Activated T-cell treated with anti-CD3 and anti-CD28 coated beads for 1 hour (primary cell): ENCODE results near the gene CACNB3.
"Not testable (repeated sequence)": the region's sequence is repeated elsewhere in the genome, so short reads cannot be mapped to it uniquely, and the experiment has no call there.

Experiments used
- DNase-seq: peaks from one replicate; pipeline ENCODE4 v3.0.0-alpha.2; 2020; ENCODE audit warnings: low read depth

CACNB3 gene

DNA sequence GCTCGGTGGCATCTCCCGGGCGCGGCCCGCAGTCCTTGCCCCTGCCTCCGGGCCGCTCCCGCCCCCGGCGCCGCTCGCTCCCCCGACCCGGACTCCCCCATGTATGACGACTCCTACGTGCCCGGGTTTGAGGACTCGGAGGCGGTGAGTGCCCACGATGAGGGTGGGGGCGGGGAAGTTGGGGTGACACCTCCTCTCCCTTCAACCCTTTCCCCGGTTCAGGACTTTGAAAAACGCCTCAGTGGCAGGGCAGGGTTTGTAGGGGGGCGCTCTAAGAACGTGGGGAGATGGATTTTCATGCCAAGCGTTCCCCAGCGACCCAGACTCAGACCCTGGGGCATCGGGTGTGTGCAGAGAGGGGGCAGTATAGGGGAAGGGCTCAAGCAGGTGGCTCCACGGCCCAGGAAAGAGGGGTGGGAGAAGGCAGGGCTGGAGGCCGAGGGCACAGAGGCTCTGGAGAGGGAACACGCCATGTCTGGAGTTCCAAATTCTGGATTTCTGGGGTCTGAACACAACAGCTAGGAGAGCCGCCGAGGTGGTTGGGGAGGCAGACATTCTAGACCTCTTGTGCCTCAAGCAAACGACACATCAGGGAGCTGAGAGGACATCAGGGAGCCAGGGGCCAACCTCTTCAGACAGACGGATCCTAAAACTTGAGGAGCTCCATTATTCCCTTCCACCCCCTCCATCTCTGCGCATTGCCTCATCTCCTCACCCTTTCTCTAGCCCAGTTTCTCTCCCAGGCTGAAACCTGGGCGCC lies 715 bp downstream of the CACNB3 start:
- DNase-seq: no peak

DNA sequence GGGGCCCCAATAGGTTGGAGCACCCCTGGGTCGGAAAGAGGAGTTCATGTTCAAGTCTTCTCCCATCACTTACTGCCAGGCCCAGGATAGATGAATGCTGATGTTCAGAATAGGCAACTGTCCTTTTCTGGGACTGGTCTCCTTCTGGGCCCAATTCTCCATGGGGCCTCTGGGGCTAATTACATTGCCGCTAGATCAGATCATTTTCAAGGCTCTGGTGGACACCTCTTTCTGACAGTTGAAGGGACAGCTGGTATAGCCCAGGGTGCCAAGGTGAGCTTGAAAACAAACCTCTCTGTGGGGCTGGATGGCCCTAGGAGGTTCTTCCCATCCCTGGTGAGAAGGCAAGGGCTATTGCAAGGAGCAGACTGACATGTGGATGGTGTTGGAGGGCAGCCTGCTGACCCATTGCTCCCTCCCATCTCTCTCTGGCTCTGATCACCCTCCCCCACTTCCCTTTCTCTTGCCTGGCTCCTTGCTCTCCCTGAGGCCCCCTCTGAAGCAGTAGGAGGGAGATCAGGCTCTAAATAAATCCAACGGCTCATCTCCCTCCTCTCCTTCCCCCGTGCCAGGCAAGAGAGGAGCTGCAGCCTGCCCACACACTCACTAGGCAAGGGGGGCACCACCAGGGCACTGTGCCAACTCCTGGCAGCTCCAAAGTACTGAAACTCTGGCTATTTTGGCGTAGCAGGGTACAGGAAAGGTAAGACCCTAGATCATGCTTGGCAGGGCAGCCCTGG lies 1.9 kb downstream of the CACNB3 start:
- no peak for DNase-seq

DNA sequence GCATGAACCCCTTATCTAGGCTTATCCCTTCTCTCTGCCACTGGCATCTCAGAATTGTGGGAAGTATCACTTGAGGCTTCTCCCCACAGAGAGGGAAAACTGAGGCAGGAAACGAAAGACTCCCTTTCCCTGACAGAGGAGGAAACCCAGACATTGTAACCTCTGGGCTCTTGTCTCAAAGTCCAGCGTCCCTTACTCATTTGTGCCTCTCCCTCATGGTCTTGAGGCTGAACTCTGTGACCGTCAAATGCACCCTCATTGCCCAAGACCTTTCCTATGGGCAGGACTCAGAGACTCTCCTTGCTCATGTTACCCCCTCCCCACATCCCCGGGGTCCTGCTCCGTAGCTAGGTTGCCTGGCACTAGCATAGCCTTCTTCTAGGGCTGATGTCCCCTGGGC lies 3.8 kb downstream of the CACNB3 start:
- DNase-seq: no peak

DNA sequence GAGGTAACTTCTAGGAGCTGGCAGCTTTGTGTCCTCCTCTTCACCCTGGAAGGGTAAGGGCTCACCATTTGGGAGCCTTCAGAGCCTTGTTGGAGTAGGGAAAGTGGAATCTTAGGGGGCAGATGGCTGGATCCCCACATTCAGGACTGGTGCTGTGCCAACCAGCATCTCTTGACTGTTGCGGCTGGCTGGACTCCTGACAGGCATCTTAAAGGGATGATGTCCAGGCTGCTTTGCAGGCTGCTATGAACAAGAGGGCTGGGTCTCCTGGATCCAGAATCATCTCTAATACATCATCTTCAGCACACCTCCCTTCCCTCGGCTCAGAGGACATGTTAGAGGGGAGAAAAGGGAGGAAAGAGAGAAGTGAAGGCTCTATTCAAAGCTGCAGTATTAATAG lies 4.4 kb downstream of the CACNB3 start:
- no peak for DNase-seq

DNA sequence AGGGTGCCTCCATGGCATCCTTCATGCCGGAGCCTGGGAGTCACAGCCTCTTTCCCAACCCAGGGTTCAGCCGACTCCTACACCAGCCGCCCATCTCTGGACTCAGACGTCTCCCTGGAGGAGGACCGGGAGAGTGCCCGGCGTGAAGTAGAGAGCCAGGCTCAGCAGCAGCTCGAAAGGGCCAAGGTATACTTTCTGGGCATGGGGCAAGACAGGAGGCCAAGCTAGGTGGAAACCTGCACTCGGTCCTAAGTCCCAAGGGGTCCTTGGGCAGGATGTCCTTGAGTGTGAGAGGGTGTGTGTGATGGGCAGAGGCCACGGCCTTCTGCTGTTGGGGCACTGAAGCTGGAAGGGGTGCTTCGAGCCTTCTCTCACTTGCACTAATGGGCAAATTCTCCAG lies 5.0 kb downstream of the CACNB3 start:
- DNase-seq: no peak

DNA sequence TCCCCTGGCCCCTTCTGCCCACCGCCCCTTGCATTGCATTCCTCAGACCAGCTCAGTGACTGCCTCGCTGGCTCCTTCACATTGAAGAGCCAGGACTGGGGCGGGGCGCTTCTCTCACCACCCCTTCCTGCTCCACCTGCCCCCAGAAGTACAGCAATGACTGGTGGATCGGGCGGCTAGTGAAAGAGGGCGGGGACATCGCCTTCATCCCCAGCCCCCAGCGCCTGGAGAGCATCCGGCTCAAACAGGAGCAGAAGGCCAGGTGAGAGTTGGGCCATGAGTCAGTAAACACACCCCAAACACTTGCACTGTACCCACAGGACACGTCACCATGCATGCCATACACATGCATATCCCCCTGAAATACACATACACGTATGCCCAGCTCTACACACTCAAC lies 5.8 kb downstream of the CACNB3 start:
- DNase-seq: no peak

DNA sequence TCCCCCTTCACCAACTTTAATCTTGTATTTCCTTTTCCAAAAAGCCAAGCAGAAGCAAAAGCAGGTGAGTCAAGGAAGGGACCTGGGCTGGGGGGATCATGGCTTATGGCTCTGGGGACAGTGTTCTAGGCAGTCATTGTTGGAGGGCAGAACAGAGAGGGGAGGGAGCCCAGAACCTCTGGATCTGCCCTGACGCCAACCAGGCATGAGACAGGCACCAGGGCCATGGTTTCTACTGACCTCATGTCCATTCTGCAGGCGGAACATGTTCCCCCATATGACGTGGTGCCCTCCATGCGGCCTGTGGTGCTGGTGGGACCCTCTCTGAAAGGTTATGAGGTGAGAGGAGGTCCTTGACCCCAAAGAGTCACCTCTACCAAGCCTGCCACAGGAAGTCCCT lies 6.6 kb downstream of the CACNB3 start:
- DNase-seq: no peak

DNA sequence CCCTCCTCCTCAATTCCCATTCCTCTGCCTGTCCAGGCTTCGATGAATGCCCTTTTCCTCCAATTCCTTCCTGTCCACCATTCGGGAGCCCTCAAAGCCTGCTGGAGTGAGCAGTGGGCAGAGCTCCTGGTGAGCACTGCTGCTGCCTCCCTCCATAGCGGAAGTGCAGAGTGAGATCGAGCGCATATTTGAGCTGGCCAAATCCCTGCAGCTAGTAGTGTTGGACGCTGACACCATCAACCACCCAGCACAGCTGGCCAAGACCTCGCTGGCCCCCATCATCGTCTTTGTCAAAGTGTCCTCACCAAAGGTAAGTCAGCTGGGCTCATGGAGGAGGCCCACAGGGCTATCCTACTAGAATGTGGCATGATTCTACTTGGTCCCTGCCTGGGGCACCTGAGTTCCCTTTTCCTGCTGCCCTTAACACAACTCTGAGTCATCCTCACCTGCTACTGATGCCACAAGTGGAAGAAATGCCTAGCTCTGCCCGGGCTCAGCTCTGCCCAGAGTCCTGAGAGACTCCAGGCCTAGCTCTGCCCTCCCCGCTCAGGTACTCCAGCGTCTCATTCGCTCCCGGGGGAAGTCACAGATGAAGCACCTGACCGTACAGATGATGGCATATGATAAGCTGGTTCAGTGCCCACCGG lies 8.0 kb downstream of the CACNB3 start:
- DNase-seq: no peak

DNA sequence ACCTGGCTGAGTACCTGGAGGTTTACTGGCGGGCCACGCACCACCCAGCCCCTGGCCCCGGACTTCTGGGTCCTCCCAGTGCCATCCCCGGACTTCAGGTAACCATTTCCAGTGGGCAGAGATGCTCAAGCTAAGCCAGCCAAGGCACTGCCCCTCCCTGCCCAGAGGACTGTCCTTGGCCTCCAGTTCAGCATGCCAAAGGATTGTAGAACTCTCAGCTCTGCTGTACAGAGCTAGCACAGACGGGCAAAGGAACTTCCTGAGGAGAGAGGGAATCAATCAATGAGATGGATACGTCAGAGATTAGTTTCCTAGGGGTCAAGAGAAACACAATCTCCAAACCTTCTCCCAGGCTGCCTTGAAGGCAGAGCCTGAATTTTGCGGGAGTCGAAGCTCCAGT lies 8.7 kb downstream of the CACNB3 start:
- DNase-seq: no peak

DNA sequence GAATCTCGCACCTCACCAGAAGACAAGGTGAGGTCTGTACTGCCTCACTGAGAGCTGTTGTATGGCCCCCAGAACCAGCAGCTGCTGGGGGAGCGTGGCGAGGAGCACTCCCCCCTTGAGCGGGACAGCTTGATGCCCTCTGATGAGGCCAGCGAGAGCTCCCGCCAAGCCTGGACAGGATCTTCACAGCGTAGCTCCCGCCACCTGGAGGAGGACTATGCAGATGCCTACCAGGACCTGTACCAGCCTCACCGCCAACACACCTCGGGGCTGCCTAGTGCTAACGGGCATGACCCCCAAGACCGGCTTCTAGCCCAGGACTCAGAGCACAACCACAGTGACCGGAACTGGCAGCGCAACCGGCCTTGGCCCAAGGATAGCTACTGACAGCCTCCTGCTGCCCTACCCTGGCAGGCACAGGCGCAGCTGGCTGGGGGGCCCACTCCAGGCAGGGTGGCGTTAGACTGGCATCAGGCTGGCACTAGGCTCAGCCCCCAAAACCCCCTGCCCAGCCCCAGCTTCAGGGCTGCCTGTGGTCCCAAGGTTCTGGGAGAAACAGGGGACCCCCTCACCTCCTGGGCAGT lies 9.3 kb downstream of the CACNB3 start:
- DNase-seq: no peak

DNA sequence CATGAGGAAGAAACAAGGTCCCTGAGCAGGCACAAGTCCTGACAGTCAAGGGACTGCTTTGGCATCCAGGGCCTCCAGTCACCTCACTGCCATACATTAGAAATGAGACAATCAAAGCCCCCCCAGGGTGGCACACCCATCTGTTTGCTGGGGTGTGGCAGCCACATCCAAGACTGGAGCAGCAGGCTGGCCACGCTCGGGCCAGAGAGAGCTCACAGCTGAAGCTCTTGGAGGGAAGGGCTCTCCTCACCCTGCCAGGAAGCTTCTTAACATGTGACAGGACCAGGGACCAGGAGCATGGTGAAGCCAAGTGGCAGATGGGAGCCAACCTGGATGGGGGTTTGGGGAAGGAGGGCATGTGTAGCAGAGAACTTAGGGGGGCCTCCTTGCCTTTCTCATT lies 10.0 kb downstream of the CACNB3 start:
- no peak for DNase-seq

DNA sequence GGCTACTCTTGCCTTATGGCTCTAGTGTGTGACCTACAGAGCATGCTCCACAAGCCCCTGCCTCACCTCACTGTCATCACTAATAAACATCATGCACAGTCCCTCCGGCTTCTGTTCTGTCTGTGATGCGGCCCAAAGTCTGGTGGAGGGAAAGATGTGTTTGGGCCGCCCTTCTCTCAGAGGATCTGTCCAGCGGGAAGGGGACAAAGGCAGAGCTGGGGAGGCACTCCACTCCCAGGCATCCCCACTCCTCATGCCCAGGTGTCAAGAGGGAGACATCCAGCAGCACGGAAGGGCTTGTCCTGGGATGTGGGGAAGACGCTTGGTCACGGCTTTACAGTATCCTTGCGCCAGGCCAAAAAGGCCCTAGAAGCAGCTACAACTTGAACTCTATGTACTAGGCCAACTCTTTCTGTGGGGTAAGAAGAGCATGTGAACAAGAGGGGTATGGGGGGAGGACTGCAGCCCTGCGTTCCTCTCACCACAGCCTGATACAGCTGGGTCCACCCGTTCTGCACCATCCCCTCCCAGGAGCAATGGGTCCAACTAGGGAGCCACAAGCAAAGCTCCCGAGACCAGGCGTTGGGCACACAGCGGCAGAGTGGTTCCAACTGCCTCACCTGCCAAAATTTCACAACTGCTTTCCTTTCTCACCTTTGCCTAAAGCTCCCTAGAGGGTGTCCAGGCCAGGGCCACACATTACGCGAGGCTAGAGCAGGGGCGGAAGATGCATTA lies 10.7 kb downstream of the CACNB3 start:
- no peak for DNase-seq

DNA sequence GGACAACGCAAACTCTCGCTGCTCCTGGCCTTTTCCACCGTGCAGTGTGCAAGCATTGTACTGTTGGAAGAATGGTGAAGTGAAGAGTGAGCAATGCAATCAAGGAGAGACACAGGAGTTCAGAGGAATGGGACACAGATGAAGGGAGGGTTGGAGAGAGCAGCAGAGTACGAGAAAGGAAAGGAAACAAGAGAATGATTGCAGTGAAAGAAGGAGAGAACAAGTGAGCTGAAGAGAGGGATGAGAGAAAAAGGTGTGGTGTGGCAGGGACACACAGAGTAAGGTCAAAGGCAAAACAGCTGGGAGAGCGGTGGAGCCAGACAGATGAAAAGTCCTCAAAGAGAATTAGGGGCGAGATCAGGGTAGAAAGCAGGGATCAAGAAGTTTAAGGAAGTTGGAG lies 13.0 kb downstream of the CACNB3 start:
- DNase-seq: no peak

DNA sequence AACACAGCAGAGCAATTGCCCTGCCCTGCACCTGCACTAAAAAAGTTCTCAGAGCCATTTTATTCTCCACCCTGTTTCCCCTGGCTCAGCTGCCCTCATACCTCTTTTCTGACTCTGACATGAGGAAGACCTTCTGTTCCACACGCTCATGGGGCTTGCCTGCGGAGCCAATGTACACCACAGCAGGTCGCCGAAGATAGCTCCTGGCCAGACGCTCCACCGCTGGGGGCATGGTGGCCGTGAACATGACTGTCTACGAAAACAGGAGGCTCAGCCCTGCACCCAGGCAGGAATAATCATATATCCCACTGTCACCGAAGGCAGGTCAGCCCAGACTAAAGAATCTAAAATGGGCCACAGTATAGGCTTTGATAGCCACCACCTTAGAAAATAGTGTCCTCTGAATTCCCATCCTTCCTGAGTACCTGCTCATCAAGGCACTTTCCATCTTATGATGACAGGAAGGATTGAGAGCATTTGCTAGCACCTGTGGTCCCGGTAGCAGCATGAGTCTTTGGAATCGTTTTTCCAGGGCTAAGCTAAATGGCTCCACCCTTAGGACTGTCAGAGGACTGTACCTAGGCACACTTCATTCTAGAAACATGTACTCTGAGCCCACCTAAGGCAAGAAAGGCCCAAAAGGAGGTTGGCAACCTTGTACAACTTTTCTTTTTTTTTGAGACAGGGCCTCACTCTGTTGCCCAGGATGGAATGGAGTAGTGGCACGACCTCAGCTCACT lies 14.2 kb downstream of the CACNB3 start:
- DNase-seq: no peak

DNA sequence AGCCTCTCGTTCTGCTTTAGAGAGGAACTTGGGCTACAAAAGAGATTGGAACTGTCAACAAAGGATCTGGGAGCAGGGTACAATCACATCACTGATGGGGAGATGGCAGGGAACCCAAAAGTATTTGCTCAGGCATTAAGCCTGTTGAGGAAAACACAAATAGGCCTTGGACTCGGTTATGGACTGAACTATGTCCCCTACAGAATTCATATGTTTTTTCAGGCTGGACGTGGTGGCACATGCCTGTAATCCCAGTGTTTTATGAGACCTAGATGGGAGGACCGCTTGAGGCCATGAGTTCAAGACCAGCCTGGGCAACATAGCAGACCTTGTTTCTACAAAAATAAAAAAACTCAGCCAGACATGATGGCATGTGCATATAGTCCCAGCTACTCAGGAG lies 19.8 kb downstream of the CACNB3 start:
- no peak for DNase-seq

DNA sequence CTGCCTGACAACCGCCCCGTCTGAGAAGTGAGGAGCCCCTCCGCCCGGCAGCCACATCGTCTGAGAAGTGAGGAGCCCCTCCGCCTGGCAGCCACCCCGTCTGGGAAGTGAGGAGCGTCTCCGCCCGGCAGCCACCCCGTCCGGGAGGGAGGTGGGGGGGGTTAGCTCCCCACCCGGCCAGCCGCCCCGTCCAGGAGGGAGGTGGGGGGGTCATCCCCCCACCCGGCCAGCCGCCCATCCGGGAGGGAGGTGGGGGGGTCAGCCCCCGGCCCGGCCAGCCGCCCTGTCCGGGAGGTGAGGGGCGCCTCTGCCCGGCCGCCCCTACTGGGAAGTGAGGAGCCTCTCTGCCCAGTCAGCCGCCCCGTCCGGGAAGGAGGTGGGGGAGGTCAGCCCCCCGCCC lies 23.7 kb downstream of the CACNB3 start:
- not testable (repeated sequence) for DNase-seq

DNA sequence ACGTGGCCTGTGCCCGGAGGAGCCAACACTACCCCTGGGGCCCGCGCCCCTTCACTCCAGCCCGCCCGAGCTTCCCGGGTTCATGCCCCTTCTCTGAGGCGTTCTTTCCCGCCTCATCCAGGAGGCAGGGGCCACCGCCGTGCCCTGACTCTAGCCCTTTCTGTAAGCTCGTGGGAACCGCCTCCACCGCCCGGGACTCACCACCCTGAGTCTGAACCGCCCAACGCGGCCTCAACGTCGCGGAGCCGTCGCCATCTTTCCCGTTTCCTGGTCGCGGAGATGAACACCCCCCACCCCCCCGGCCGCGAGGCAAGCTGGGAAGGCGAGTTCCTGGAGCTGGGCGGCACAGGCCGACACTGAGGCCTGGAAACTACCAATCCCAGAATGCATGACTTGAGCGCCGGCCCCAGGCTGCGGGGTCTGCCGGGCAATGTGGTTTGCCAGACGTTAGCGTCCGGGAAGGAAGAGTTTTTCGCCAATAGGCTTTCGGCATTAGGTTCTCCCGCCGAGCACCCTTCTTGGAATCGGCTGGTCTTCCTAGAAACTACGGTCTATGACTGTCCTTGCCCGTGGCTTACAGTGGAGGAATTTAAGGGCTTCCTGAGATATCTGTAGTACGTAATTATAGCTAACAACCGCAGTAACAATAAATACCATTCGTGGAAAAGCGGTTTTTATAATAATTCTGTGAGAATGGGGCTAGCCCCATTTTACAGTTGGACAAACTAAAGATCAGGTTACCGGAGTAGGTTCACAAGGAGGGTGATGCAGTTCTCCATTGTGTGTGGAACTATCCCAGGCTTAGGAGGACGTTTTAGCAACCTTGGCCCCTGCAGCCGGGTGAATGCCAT lies 33.8 kb downstream of the CACNB3 start, which contains the start of gene DDX23:
Gene DDX23, minus strand, starts transcription at position 281 of the 851 bp plus-strand sequence. CDS start 6,381 bp downstream, outside the sequence.
- peak; percentile 81 for DNase-seq

DNA sequence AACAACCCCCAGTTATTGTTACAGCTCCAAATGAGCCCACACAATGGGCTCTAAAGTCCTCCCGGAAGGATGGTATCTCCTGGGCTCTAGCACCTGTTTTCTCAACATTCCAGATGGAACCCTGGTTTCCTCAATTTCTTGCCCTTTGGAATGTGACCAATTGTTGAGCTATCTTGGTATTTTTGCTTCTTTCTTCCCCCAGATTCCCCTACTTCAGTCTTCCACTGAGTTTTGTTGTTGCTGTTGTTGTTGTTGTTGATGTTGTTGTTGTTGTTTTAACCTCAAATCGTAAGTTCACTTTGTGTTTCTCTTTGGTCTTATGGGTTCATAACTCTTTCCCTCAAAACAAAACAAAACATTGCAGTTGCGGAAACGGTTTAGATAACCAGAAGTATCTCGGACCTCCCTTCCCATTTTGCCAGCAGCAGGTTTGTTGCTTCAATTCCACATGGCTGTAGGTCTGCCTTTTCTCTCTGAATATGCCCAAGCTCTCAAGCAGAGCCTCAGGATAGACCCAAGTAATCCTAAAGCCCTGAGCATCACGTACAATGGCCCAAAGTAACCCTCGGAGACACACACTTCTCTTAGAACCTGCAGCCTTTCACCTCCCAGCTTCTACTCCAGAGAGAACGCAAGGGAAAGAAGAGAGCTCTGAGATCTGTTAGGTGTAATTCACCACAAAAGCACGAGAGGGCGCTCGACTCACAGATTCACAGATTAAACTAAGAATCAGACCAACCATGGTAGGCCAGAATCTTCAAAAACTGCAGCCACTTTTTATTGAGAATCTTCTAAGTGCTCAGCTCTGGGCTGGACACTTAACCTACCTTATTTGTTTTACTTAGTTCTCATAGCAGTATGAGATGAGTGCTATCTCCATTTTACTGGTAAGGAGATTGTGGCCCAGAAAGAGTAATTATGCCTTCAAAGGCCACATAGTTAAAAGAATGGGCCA lies 34.7 kb downstream of the CACNB3 start:
- peak; percentile 84 for DNase-seq

DNA sequence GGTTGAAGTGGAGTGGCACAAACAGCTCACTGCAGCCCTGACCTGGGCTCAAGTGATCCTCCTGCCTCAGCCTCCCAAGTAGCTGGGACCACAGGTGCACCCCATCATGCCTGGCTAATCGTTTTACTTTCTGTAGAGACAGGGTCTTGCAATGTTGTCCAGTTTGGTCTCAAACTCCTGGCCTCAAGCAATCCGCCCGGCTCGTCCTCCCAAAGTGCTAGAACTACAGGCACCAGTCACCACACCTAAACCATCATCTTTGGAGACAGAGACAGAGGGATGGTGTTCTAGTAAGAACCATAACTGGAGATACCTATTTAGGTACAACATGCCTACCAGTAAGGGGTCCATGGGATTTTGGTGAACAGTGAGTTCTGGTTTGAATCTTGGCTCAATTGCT lies 36.2 kb downstream of the CACNB3 start:
- DNase-seq: no peak
